HG02943 (cell line): ENCODE results near the gene HEG1.

Source experiments
- ATAC-seq: cut with Tn5 transposase; IDR thresholded peaks from one replicate; pipeline ENCODE4 v1.9.1; 2021; ENCODE audit warnings: mild to moderate bottlenecking, low read depth, moderate library complexity; ENCODE audit not compliant: unreplicated experiment

The HEG1 gene

GRCh38 chr3:125072749-125073389 is 17.1 kb upstream of the HEG1 start:
- ATAC-seq: no peak

GRCh38 chr3:125072301-125072700 is 16.5 kb upstream of the HEG1 start:
- no peak for ATAC-seq

DNA sequence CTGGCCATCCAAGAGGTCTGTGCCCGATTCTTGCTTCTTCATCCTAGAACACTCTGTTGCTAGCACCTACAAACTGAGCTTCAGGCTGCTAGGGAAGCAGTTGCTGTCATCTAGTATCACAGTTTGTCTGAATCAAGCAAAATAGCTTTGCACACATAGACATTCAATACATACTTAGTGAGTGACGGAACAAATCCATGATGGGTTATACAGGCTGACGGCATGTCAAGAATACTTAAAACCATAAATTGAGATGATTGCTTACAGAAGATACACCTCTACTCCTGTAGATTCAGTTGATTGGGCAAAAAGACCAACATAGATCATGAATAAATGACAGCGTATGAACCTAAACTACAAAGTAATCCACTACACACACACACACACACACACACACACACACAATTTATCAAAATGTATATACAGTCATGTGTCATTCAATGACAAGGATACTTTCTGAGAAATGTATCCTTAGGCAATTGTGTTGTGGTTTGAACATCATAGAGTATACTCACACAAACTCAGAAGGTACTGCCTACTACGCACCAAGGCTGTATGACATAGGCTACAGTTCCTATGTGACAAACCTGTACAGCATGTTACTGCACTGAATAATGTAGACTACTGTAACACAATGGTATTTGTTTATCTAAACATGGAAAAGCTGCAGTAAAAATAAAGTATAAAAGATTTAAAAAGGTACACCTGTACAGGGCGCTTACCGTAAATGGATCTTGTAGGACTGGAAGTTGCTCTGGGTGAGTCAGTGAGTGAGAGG is 14.4 kb upstream of the HEG1 start:
- ATAC-seq: no peak

GRCh38 chr3:125069452-125069851 is 13.7 kb upstream of the HEG1 start:
- ATAC-seq: no peak

GRCh38 chr3:125068265-125068664 is 12.5 kb upstream of the HEG1 start:
- ATAC-seq: no peak

- no peak for ATAC-seq
These were observed 11.4 kb upstream of the HEG1 start for GRCh38 chr3:125067225-125067624.

DNA sequence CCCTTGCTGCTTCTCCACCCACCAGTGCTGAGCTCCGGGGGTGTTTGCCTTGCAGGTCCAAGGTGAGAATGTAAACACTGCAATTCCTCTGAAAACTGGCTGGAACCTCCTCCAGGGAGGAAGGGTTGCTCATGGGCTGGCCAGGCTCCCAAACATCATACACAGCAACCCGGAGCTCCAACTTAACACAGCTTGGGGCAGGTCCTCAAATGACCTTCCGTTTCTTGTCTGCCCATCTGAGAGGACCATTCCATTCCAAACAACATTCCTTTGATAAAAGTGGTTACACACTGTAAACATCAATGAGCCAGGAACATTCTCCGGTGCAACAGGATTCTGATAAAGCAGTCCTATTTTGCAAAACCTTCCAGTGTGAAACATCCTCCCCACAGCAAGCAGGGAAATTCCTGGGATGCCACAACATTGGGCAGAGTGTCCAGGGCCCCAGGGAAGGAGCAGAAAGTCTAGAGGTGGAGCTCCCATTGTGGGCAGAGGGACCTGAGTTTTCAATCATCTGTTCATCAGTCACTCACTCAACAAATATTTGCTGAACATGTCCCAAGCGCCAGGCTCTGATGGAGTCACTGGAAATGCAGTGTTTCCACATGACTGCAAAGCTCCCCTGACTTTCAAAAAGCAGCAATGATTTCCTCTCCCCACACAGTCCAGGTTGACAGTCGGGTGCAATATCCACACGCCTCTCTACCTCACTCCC is 7.3 kb upstream of the HEG1 start:
- ATAC-seq: no peak

DNA sequence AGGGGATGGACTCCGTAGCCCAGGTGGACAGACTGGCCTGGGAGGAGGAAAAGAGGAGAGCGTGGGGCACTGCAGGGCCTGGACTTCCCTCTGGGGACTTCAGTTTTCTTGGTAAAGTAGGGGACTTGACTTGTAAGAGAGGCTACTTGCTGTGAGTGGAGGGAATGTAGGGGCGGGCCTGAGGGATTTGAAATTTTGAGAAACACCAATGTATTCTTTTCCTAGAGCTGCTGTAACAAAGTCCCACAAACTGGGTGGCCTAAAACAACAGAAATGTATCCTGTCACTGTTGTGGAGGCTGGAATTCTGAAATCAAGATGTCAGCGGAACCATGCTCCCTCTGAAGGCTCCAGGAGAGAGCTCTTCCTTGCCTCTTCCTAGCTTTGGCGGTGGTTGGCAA is 5.8 kb upstream of the HEG1 start:
- ATAC-seq: no peak

- ATAC-seq: no peak
These were observed 5.4 kb upstream of the HEG1 start for GRCh38 chr3:125061170-125061569.

DNA sequence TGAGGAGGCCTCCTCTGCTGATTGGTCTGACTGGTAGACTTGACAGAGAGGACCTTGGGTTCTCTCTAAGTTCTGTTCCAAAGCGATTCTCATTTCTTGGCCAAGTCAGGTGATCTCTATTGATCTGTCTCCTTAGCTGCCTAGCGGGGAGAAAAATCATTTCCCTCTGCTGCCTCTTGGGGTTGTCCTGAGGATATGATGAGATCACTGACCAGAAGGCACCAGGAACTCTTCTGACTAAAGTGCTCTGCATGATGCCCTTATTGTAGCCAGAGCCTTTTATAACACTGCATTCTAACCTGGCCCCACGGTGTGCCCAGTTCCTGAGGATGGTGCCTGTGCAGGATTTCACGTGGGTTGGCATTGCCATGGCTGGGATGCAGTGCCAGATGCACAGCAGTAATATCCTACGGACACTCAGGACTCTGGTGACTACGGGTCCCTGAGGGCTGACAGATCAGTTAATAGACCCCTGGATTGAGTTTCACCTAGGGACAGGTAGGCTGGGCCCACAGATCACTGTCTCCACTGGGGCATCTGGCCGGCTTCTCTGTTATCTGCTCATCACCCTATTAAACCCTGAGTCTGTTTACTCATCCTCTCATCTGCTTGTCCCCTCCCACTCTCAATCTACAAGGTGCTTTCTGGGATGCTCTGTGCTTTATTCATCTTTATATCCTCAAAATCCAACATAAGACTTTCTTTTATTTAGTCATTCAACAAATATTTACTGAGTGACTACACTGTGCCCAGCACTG is 3.9 kb upstream of the HEG1 start:
- no peak for ATAC-seq

DNA sequence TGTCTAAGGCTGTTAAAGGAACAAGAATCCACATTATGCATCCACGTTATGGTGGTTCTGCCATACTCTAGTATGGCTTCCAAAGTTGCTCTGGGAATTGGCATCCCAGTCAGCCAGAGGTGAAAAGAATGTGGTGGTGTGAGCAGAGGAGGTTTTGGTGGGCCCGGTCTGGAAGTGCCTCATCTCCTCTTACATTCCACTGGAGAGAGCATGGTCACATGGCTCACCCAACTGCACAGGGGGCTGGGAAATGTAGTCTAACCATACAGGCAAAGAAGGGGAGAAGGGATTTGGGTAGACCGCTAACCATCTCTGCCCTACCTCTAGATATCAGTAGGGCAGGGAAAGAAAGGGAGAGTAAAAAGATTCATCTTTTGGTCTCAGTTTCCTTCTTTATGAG is 3.2 kb upstream of the HEG1 start:
- ATAC-seq: no peak

DNA sequence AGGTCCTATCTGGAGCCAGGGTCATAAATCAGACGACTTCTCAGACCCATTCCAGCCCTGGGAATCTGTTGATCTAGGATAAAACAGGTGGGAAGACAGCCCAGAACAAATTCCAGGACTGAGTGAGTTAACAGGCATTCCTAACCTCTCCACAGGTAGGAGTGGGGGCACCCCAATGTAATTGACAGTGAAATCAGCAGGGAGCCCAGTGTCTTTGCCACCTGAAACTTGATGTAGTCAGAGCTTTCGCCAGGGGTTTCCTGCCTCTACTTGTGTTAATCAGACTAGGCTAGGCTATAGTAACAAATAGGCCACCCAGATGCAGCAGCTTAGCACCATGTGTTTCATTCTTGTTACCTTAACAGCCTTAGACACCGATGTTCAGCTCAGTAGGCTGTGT is 2.7 kb upstream of the HEG1 start:
- ATAC-seq: no peak

DNA sequence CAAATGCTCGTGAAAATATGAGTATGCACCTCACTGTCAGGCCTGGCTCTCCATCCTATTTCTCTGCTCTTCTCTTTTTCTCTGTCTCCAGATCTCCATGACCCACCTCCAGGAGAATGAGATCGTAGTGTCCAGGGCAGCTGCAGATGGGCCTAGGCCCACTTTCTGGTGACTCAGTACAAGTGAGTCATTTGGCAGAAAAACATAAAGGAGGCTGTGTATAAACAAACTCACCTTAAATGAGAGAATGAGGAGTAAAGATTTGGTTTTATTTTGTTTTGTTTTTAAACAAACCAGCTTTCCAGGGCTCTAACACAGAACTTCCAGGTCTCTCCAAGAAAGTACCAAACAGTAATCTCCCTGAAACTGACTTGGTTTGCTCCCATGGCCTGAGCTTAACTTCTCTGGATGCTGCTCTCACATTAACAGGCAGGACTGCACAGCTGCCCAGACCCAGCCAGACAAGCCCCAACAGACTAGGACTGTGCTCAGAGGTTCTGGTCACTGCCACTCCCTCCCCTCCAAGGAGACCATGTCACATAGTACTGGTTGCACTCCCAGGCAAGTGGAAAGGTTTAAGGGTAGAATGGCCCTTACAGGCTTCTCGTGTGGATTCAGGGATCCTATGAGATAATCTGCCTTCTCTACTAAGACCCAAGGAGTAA is 1.5 kb upstream of the HEG1 start:
- no peak for ATAC-seq

- ATAC-seq: peak; percentile 26
These were observed 375 bp downstream of the HEG1 start for GRCh38 chr3:125055331-125055912.

DNA sequence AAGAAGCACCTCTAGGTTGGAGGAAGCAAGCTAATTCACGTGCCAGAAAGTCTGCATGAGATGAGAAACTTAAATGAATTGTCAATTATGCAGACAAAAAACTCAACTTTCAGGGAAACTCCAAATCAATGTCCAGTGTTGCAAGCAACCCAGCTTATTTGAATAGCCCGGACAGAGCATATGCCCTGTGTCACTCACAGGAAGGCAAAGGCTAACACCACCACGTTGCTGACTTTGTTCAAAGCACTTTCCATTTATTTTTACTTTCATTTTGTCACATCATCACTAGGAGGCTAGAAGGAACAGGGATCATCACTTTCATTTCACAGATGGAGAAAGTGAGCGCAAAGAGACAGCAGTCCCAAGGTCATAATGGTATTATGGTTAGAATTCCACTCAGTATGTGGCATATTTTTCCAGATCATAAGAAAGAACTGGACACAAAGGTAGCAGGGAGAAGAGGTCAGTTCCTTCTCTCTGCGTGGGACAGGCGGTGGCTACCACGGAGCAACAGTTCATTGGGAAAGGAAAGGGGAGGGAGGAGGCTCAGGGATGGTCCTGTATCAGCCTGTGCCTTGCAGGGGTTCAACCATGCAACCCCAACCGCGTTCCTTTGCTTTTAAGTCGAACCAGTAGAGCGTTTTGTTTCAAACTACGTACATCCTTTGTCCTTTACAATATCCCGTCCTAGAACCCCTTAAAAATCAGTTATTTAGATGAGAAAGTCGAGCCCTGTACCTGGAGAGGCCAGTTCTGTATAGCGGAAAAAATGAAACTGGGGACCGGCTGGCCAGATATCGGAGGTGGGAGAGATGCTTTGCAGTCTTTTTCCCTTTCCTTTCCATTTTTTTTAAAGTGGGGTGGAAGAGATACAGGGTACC is 1.1 kb downstream of the HEG1 start:
- no peak for ATAC-seq

DNA sequence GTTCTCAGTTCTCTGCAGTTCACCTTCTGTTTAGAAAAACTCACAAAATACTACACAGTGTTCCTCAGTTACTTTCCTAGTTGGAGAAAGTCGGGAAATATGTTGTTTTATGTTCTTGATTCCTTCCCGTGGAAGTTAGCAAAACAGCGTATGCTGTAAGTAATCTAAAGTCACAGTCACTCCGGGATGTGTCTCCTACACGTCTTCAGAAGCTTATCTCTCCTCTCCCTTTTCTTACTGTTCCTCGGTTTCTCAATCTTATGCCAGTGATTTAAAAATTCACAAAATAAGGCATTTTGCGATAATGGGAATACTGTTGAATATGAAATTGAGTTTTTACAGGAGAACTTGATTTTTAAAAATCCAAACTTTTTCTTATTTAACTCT is 1.7 kb downstream of the HEG1 start:
- ATAC-seq: no peak

- ATAC-seq: no peak
These were observed 2.5 kb downstream of the HEG1 start for GRCh38 chr3:125053304-125053699.

DNA sequence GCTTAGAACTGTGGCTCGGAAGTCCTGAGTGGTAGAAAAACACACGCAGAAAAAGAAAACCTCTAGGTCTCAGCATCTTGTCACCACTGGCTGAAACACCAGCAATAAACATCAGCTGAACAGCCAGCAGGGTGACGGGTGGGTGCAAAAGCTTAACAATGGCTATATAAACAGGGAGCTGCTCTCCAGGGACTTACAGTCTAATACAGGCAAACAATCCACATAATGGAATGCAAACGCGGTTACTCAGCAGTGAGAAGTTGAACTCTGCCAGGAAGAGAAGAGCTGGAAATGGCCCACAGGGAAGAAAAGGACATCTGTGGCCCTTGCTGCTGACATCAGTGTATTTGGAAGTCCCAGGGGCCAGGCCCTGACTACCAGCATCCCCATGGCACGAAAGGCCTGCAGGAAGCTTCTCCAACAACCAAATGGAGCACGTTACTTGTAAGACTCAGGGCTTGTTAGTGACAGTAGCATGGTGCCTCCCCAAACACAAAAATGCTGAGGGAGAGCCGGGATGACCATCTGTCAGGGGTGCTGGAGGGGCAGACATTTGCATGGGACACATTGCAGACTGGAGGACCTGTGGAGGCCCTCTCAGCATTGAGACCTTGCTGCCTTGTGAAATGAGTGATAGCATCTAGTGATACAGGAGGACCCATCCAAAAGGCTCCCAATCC is 3.0 kb downstream of the HEG1 start:
- no peak for ATAC-seq
